Sigmoid colon (tissue), 7 donors: Measurements from ENCODE around the gene AKAP17A. TPM values are rescaled to one million over a fixed set of nuclear protein-coding genes. Genes with fewer than 3 reads are reported as not detected.
"Not testable (repeated sequence)": the region's sequence is repeated elsewhere in the genome, so short reads cannot be mapped to it uniquely, and the experiment has no call there.

Experiments
- DNase-seq: peaks from one replicate; pipeline ENCODE4 v3.0.0-alpha.2; 2019
- H3K27ac ChIP-seq, 4 donors: fragments of 200-600 bp; sonication (generic); one replicate each; pipeline ENCODE4 v1.5.1; 2016 to 2019; ENCODE audit warnings: mild to moderate bottlenecking in 1 of 4
- H3K27me3 ChIP-seq, 3 donors: fragments of 200-600 bp; sonication (generic); one replicate each; pipeline ENCODE4 v1.5.1; 2019; ENCODE audit warnings: mild to moderate bottlenecking in 1 of 3
- H3K36me3 ChIP-seq, 4 donors: fragments of 200-600 bp; sonication (generic); one replicate each; pipeline ENCODE4 v1.5.1; 2016 to 2019
- H3K4me1 ChIP-seq, 4 donors: fragments of 200-600 bp; sonication (generic); one replicate each; pipeline ENCODE4 v1.5.1; 2017 to 2019
- H3K4me3 ChIP-seq, 4 donors: fragments of 200-600 bp; sonication (generic); one replicate each; pipeline ENCODE4 v1.5.1; 2017 to 2019; ENCODE audit warnings: mild to moderate bottlenecking in 2 of 4, moderate library complexity in 1 of 4
- H3K9me3 ChIP-seq, 4 donors: fragments of 200-600 bp in 3 of 4; sonication (generic) in 3 of 4; one replicate each; pipeline versions ENCODE4 v1.5.1 to v1.6.1; 2013 to 2019
- EP300 ChIP-seq, 4 donors: sonication (generic); formaldehyde crosslinking; IDR thresholded peaks; one replicate each; pipeline ENCODE4 v1.6.1; 2017; ENCODE audit warnings: antibody characterized with exemption in 4 of 4
- POLR2A ChIP-seq, 2 donors: fragments of 450-650 bp; IDR thresholded peaks; one replicate each; pipeline ENCODE4 v1.6.1; 2016; ENCODE audit warnings: antibody characterized with exemption in 2 of 2, mild to moderate bottlenecking in 2 of 2, moderate library complexity in 2 of 2
- POLR2AphosphoS5 ChIP-seq, 4 donors: sonication (generic); formaldehyde crosslinking; IDR thresholded peaks; one replicate each; pipeline ENCODE4 v1.6.1; 2017; ENCODE audit warnings: antibody characterized with exemption in 4 of 4
- WGBS, 2 donors: extraction: QIAGEN DNeasy Blood & Tissue Kit; methylation state at CpG; one replicate each; pipeline ENCODE4 v1.1.7; 2013; 5-methylcytosine and 5-hydroxymethylcytosine counted together
- intact Hi-C: fragments of 100-400 bp; cut with DNase I; formaldehyde crosslinking; loops from one replicate; pipeline ENCODE4 v1.15.1; 2023
- polyA plus RNA-seq, 3 donors: library from polyadenylated mRNA; stranded (reverse); fragments of 200-250 nt; gene quantifications; one replicate each; pipeline ENCODE4 v1.2.3, GENCODE V29; 2013
- total RNA-seq, 4 donors: library from RNA; depleted of rRNA; stranded (reverse); fragments of >200 nt; gene quantifications; one replicate each; pipeline ENCODE4 v1.1.0, GENCODE V29; 2016
- TF ChIP-seq, protein P1 (sequence below), 4 experiments: fragments of 450-650 bp in 3 of 4; fragments of 200-600 bp in 1 of 4; IDR thresholded peaks; one replicate each; pipeline ENCODE4 v1.5.1; 2016 to 2019; ENCODE audit warnings: antibody characterized with exemption in 4 of 4, mild to moderate bottlenecking in 3 of 4, moderate library complexity in 2 of 4
- donor health status: healthy with polysubstance abuse.
- donor health status: Bipolar disorder and iron deficiency.
- donor health status: healthy.

AKAP17A gene
- total and polyA plus RNA-seq, 7 donors: 8.4 to 45.1 (median 24.2) TPM

- H3K27ac ChIP-seq: no peak overlapping the region
- H3K4me3 ChIP-seq: no peak overlapping the region
- WGBS, 2 donors: 58 to 84% methylated on average over 18 of the region's 18 CpGs
- no peaks in the 10 kb centered on the region for H3K27me3 ChIP-seq
- H3K36me3 ChIP-seq: no peaks in the 10 kb centered on the region
- no peaks in the 10 kb centered on the region for H3K9me3 ChIP-seq
- intact Hi-C loops: no loop called here
- no peaks in the 10 kb centered on the region for H3K4me1 ChIP-seq
- TF ChIP-seq, protein P1, sequence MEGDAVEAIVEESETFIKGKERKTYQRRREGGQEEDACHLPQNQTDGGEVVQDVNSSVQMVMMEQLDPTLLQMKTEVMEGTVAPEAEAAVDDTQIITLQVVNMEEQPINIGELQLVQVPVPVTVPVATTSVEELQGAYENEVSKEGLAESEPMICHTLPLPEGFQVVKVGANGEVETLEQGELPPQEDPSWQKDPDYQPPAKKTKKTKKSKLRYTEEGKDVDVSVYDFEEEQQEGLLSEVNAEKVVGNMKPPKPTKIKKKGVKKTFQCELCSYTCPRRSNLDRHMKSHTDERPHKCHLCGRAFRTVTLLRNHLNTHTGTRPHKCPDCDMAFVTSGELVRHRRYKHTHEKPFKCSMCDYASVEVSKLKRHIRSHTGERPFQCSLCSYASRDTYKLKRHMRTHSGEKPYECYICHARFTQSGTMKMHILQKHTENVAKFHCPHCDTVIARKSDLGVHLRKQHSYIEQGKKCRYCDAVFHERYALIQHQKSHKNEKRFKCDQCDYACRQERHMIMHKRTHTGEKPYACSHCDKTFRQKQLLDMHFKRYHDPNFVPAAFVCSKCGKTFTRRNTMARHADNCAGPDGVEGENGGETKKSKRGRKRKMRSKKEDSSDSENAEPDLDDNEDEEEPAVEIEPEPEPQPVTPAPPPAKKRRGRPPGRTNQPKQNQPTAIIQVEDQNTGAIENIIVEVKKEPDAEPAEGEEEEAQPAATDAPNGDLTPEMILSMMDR (IDR thresholded peaks at IDR 0.05): no peak
- no peak for TF ChIP-seq POLR2AphosphoS5 (IDR thresholded peaks at IDR 0.05)
- no peak for TF ChIP-seq EP300 (IDR thresholded peaks at IDR 0.05)
- no peak for TF ChIP-seq POLR2A (IDR thresholded peaks at IDR 0.05)
- peak; percentile 49 for DNase-seq
These were observed 44.6 kb upstream of the AKAP17A start for GRCh38 chrX:1546691-1547251.

- TF ChIP-seq POLR2AphosphoS5 (IDR thresholded peaks at IDR 0.05) (no peak), EP300 (IDR thresholded peaks at IDR 0.05) (no peak), POLR2A (IDR thresholded peaks at IDR 0.05) (no peak)
- TF ChIP-seq, protein P1 (IDR thresholded peaks at IDR 0.05): no peak
- H3K4me3 ChIP-seq: no peak overlapping the region
- WGBS, 2 donors: 88 to 90% methylated on average over 3 of the region's 3 CpGs
- DNase-seq: no peak
- no peak overlapping the region for H3K27ac ChIP-seq
- no peaks in the 10 kb centered on the region for H3K9me3 ChIP-seq
- intact Hi-C loops: no loop called here
- H3K4me1 ChIP-seq: no peaks in the 10 kb centered on the region
- H3K36me3 ChIP-seq: no peaks in the 10 kb centered on the region
- H3K27me3 ChIP-seq: no peaks in the 10 kb centered on the region
These were observed 39.4 kb upstream of the AKAP17A start for GRCh38 chrX:1551959-1552546.

DNA sequence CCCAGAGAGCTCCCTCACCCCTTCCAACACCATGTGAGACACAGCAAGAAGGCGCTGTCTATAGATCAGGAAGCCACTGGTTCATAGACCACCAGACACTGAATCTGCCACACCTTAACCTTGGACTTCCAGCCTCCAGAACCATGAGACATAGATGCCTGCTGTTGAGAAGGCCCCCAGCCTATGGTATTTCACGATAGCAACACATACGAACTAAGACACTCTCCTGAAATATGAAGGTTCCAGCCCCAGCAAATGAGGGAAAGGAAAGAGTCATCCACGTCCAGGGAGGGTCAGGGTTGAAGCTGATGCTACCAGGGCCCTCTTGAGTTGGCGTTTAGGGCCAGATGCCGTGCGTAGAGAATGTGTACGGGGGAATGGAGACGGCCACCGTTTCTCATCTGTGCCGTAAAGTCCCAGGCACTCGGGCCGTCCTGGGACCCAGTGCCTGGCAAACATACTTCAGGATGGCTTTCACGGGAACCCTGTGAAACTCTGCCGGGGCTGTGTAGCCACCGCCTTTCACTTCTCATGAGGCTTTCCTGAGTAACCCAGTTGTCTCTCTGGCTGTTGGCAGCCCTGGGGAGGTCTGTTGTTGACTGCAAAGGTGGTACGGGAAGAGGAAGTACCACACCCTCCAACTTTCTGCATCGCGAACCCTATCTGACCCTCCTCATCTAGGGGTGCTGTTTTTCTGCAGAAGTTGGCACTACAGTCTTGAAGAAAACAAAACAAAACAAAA, 36.8 kb upstream of the AKAP17A start:
- H3K4me3 ChIP-seq: no peak overlapping the region
- no peak for TF ChIP-seq POLR2A (IDR thresholded peaks at IDR 0.05)
- TF ChIP-seq, protein P1 (IDR thresholded peaks at IDR 0.05): no peak
- no peak for TF ChIP-seq POLR2AphosphoS5 (IDR thresholded peaks at IDR 0.05)
- no peak for TF ChIP-seq EP300 (IDR thresholded peaks at IDR 0.05)
- peak; percentile 26 for DNase-seq
- no peaks in the 10 kb centered on the region for H3K27me3 ChIP-seq
- no peak overlapping the region for H3K27ac ChIP-seq
- WGBS, 2 donors: 70 to 83% methylated on average over 19 of the region's 19 CpGs
- no peaks in the 10 kb centered on the region for H3K4me1 ChIP-seq
- intact Hi-C loops: no loop called here
- H3K36me3 ChIP-seq: no peaks in the 10 kb centered on the region
- no peaks in the 10 kb centered on the region for H3K9me3 ChIP-seq

DNA sequence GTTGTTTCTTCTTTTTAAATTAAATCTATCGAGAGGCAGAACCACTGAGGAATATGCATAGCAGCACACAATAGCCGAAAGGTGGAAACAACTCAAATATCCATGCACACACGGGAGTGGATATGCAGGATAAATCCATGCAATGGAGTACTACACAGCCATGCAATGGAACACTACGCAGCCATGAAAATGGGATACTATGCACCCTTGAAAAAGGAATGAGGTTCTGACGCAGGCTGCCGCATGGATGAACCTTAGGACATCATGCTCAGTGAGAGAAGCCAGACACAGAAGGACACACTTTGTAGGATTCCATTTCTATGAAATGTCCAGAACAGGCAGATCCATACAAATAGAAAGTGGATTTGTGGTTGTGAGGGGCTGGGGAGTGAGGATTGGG, 36.0 kb upstream of the AKAP17A start:
- Histone ChIP-seq H3K4me1 (no peaks in the 10 kb centered on the region), H3K27me3 (no peaks in the 10 kb centered on the region), H3K27ac (no peak overlapping the region), H3K9me3 (no peaks in the 10 kb centered on the region), H3K4me3 (no peak overlapping the region), H3K36me3 (no peaks in the 10 kb centered on the region)
- TF ChIP-seq, protein P1 (IDR thresholded peaks at IDR 0.05): no peak
- no peak for TF ChIP-seq EP300 (IDR thresholded peaks at IDR 0.05)
- TF ChIP-seq POLR2A (IDR thresholded peaks at IDR 0.05): no peak
- TF ChIP-seq POLR2AphosphoS5 (IDR thresholded peaks at IDR 0.05): no peak
- DNase-seq: peak; percentile 12
- intact Hi-C loops: no loop called here
- WGBS, 2 donors: 88 to 90% methylated on average over 6 of the region's 6 CpGs

DNA sequence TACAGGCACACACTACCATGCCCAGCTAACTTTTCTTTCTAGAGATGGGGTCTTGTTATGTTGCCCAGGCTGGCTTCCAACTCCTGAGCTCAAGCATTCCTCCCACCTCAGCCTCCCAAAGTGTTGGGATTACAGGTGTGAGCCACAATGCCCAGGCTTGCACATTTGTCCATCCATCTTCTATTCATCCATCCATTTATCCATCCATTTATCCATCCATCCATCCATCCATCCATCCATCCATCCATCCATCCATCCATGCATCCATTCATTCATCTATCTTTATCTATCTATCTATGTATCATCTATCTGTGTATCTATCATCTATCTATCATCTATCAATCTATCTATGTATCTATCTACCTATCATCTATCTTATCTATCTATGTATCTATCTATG, 34.0 kb upstream of the AKAP17A start:
- H3K36me3 ChIP-seq, H3K27ac ChIP-seq, H3K27me3 ChIP-seq, DNase-seq, H3K4me1 ChIP-seq, H3K4me3 ChIP-seq, intact Hi-C loops, H3K9me3 ChIP-seq: not testable (repeated sequence)
